Measurements from ENCODE around the gene DCST1.
"Not testable (repeated sequence)": the region's sequence is repeated elsewhere in the genome, so short reads cannot be mapped to it uniquely, and the experiment has no call there.

The DCST1 gene, protein sequence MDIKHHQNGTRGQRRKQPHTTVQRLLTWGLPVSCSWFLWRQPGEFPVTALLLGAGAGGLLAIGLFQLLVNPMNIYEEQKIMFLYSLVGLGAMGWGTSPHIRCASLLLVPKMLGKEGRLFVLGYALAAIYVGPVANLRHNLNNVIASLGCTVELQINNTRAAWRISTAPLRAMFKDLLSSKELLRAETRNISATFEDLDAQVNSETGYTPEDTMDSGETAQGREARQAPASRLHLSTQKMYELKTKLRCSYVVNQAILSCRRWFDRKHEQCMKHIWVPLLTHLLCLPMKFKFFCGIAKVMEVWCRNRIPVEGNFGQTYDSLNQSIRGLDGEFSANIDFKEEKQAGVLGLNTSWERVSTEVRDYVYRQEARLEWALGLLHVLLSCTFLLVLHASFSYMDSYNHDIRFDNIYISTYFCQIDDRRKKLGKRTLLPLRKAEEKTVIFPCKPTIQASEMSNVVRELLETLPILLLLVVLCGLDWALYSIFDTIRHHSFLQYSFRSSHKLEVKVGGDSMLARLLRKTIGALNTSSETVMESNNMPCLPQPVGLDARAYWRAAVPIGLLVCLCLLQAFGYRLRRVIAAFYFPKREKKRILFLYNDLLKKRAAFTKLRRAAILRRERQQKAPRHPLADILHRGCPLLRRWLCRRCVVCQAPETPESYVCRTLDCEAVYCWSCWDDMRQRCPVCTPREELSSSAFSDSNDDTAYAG

DNA sequence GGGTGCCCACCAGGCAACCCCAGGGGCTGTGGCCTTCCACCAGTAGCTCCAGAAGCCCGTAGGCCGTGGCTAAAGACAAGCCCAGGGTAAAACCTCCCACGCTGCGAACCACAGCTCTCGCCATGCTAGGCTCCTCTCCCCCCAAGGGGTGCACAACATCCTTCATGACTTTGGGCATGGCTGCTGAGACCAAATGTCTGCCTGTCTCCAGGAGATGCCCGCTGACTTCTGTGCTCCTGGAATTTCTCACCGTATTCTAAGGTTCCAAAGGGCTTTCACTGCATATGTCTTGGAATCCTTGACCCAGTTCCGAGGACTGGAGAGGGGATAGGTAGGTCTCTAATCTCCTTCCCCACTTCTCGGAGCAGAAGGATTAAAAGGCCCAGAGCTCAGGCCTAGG is at the start of gene DCST1, which contains the start of gene DCST2:
TSS of gene DCST1 (plus strand) at position 301 of the 400 bp plus-strand sequence. CDS start 213 bp downstream, outside the sequence.
TSS of gene DCST2 (minus strand) at position 258 of the 400 bp plus-strand sequence. CDS start at position 178, 80 bp downstream.
- Histone ChIP-seq H3K36me3 (ENCODE audit: insufficient read depth, low read length) (no peaks in the 10 kb centered on the region), H3K9me3 (ENCODE audit: low read length) (no peaks in the 10 kb centered on the region), H2AFZ (ENCODE audit: low read depth, low read length) (no peak within 1 kb of the TSS), H3K27me3 (ENCODE audit: insufficient read depth, low read length) (no peaks in the 10 kb centered on the region), H3K4me3 (ENCODE audit: low read length) (no peak within 1 kb of the TSS), H3K4me1 (ENCODE audit: insufficient read depth, low read length) (no peaks in the 10 kb centered on the region)

DNA sequence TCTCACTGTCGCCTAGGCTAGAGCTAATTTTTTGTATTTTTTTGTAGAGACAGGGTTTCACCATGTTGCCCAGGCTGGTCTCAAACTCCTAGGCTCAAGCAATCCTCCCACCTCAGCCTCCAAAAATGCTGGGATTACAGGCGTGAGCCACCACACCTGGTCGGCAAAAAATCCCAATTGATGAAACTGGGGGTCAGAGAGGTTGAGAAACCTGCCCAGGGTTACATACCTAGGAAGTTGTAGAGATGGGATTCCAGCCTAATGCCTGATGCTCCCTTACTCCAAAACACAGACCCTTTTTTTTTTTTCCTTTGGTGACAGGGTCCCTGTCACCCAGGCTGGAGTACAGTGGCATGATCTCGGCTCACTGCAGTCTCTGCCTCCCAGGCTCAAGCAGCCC is 46.9 kb upstream of the DCST1 start:
- not testable (repeated sequence) for H2AFZ ChIP-seq (ENCODE audit: low read depth, low read length); H3K4me1 ChIP-seq (ENCODE audit: insufficient read depth, low read length); H3K27me3 ChIP-seq (ENCODE audit: insufficient read depth, low read length); H3K9me3 ChIP-seq (ENCODE audit: low read length); H3K4me3 ChIP-seq (ENCODE audit: low read length)
- H3K36me3 ChIP-seq (ENCODE audit: insufficient read depth, low read length): peaks cover 36% of the 10 kb centered on the region

DNA sequence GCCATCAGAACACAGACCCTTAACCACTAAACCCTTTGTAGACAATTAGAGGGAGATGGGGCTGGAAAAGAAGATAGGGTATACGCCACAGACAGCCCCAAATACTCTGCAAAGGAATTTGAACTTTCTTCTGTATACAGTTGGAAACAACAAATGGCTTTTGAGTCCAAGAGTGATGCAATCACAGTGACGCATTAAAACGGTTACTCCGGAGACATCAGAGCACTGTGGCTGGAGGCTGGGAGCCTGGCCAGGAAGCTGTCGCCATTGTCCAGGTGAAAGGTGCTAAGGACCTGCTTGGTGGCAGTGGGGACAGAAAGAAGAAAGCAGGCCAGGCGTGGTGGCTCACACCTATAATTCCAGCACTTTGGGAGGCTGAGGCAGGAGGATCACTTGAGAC is 46.3 kb upstream of the DCST1 start:
- Histone ChIP-seq H3K36me3 (ENCODE audit: insufficient read depth, low read length) (peaks cover 36% of the 10 kb centered on the region), H3K27me3 (ENCODE audit: insufficient read depth, low read length) (no peaks in the 10 kb centered on the region), H3K4me1 (ENCODE audit: insufficient read depth, low read length) (peaks cover 10% of the 10 kb centered on the region), H3K4me3 (ENCODE audit: low read length) (no peak overlapping the region), H2AFZ (ENCODE audit: low read depth, low read length) (no peak overlapping the region), H3K9me3 (ENCODE audit: low read length) (no peaks in the 10 kb centered on the region)

DNA sequence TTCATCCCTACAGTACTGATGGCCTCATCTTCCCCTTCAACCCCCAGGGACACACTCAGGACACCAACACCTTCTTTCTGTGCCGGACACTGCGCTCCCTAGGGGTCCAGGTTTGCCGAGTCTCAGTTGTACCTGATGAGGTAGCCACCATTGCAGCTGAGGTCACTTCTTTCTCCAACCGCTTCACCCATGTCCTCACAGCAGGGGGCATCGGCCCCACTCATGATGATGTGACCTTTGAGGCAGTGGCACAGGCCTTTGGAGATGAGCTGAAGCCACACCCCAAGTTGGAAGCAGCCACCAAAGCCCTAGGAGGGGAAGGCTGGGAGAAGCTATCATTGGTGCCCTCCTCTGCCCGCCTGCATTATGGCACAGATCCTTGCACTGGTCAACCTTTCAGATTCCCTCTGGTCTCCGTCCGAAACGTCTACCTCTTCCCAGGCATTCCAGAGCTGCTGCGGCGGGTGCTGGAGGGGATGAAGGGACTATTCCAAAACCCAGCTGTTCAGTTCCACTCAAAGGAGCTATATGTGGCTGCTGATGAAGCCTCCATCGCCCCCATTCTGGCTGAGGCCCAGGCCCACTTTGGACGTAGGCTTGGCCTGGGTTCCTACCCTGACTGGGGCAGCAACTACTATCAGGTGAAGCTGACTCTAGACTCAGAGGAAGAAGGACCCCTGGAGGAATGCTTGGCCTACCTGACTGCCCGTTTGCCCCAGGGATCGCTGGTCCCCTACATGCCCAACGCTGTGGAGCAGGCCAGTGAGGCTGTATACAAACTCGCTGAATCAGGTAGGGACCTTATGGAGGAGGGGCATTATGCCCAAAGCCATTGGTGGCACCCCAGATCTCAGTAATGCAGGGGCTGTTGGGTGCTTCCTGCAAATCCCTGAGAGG is 45.3 kb upstream of the DCST1 start:
- Histone ChIP-seq H3K9me3 (ENCODE audit: low read length) (no peaks in the 10 kb centered on the region), H3K27me3 (ENCODE audit: insufficient read depth, low read length) (no peaks in the 10 kb centered on the region), H3K4me1 (ENCODE audit: insufficient read depth, low read length) (peaks cover 11% of the 10 kb centered on the region), H3K4me3 (ENCODE audit: low read length) (no peak overlapping the region), H2AFZ (ENCODE audit: low read depth, low read length) (no peak overlapping the region), H3K36me3 (ENCODE audit: insufficient read depth, low read length) (peaks cover 42% of the 10 kb centered on the region)

DNA sequence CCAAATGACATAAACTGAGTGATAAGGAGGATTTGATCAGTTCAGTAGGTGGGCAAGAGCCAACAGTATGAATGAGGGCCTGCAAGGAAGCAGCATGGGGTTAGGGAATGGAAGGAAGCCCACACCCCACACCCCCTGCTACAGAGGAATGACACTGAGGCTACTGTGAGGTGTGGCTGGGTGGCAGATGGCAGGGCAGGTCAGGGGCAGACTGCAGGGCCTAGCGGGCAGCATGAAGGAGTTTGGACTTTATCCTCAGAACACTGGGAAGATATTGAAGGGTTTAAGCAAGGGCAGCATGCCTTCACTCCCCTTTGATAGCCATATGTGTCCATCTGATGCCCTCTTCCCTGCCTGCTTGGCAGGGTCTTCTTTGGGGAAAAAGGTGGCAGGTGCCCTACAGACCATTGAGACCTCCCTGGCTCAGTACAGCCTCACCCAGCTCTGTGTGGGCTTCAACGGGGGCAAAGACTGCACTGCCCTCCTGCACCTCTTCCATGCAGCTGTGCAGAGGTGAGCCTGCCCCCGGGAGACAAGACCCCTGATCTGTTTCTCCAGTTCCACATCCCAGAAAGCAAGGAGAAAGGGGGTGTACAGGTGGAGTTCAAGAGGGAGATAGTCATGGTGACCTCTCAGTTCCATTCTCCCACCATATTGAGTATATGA is 44.3 kb upstream of the DCST1 start:
- Histone ChIP-seq H3K36me3 (ENCODE audit: insufficient read depth, low read length) (peaks cover 42% of the 10 kb centered on the region), H3K4me1 (ENCODE audit: insufficient read depth, low read length) (peaks cover 5% of the 10 kb centered on the region), H2AFZ (ENCODE audit: low read depth, low read length) (no peak overlapping the region), H3K4me3 (ENCODE audit: low read length) (no peak overlapping the region), H3K27me3 (ENCODE audit: insufficient read depth, low read length) (no peaks in the 10 kb centered on the region), H3K9me3 (ENCODE audit: low read length) (no peaks in the 10 kb centered on the region)

DNA sequence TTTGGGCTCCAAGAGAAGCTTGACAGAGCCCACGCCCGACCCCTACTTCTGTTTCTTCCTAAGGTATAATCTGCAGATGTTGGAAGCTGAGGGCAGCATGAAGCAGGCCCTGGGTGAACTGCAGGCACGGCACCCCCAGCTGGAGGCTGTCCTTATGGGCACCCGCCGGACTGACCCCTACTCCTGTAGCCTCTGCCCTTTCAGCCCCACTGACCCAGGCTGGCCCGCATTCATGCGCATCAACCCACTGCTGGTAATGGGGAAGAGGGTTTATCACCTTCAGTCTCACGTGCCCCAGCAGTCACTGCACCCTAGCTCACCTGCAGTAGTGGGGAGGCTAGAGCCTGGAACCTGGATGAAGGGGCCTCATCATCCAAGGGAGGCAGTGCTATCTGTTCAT is 43.3 kb upstream of the DCST1 start:
- Histone ChIP-seq H3K4me1 (ENCODE audit: insufficient read depth, low read length) (peaks cover 2% of the 10 kb centered on the region), H2AFZ (ENCODE audit: low read depth, low read length) (no peak overlapping the region), H3K9me3 (ENCODE audit: low read length) (no peaks in the 10 kb centered on the region), H3K36me3 (ENCODE audit: insufficient read depth, low read length) (peaks cover 42% of the 10 kb centered on the region), H3K4me3 (ENCODE audit: low read length) (no peak overlapping the region), H3K27me3 (ENCODE audit: insufficient read depth, low read length) (no peaks in the 10 kb centered on the region)

DNA sequence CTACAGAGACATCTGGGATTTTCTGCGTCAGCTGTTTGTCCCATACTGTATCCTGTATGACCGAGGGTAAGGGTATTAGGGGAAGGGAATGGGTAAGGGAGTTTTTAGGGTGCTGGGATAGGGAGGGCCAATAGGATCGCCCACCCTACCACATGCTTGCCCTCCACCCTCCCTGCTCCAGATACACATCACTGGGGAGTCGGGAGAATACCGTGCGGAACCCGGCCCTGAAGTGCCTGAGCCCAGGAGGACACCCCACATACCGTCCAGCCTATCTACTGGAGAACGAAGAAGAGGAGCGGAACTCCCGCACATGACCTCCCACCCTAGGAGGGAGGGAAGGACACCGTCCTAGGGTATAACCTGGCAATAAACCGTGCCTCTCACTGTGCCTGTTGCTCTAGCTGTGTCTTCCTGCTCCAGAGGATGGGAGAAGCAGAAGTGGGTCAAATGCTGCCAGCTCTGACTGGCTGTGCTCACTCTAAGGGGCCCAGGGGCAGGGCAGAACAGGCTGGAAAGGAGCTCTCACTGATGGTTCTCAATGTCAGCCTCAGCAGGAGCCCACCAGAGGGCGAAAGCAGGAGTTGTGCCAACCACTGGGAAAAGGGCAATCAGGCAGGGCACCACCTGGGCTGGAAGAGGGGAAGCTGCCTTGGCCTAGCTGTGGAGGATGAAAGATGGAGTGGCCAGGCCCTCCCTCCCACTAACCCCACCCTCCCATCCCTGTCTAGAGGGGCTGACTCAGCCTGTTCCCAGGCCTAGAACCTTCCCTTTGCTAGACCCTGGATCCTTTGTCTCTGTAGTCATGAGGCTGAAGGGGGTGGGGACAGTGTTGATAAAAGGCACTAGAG is 40.7 kb upstream of the DCST1 start:
- no peak overlapping the region for H3K4me3 ChIP-seq (ENCODE audit: low read length)
- no peak overlapping the region for H2AFZ ChIP-seq (ENCODE audit: low read depth, low read length)
- H3K9me3 ChIP-seq (ENCODE audit: low read length): no peaks in the 10 kb centered on the region
- no peaks in the 10 kb centered on the region for H3K27me3 ChIP-seq (ENCODE audit: insufficient read depth, low read length)
- H3K36me3 ChIP-seq (ENCODE audit: insufficient read depth, low read length): peaks cover 31% of the 10 kb centered on the region
- H3K4me1 ChIP-seq (ENCODE audit: insufficient read depth, low read length): peaks cover 2% of the 10 kb centered on the region

DNA sequence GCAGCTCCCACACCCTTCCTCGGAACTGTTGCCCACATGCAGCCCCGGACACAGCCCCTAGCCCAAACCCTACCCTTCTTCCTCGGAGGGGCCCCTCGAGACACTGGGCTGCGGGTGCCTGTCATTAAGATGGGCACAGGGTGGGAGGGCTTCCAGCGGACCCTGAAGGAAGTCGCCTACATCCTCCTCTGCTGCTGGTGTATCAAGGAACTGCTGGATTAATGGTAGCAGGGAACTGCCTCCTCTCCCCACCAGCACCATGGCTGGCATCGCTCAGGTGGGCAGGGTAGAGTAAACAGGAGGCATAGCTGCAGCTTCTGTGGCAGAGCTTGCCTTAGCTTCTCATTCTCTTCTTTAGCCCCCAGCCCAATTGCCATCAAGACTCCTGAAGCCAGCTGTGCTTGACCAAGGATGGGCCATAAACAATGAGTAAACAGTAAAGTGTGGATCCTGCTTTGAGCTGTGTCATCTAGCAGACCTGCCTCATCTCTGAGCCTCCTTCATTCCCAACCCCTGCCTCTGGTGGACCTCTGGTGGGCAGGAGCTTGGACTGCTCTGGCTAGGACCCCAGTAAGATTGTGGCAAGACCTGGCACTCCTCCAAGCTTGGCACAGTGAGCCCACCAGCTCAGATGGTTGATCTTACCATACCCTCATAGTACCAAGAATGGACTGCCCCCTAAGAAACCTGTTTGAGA is 39.9 kb upstream of the DCST1 start, which contains the start of gene LENEP:
TSS of gene LENEP (plus strand) at position 15 of the 697 bp plus-strand sequence. CDS start at position 37, 22 bp downstream.
- Histone ChIP-seq H3K27me3 (ENCODE audit: insufficient read depth, low read length) (no peaks in the 10 kb centered on the region), H3K4me3 (ENCODE audit: low read length) (no peak within 1 kb of the TSS), H3K4me1 (ENCODE audit: insufficient read depth, low read length) (peaks cover 2% of the 10 kb centered on the region), H3K9me3 (ENCODE audit: low read length) (no peaks in the 10 kb centered on the region), H2AFZ (ENCODE audit: low read depth, low read length) (no peak within 1 kb of the TSS), H3K36me3 (ENCODE audit: insufficient read depth, low read length) (peaks cover 24% of the 10 kb centered on the region)

DNA sequence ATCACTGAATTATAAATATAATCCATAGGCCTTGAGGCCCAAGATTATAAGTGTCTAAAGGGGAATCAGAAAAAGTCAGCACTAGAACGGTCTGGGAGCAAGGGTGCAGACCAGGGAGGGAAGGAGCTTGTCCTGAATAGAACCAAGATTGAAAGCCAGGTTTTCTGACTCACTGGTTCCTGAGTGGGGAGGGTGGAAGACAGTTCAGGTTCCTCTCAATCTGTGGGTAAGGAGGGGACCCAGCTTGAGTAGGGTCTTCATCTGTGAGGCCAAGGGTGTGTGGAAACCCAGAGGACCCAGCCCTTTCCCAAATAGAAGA is 39.4 kb upstream of the DCST1 start:
- H2AFZ ChIP-seq (ENCODE audit: low read depth, low read length): no peak overlapping the region
- no peaks in the 10 kb centered on the region for H3K9me3 ChIP-seq (ENCODE audit: low read length)
- H3K27me3 ChIP-seq (ENCODE audit: insufficient read depth, low read length): no peaks in the 10 kb centered on the region
- peaks cover 4% of the 10 kb centered on the region for H3K4me1 ChIP-seq (ENCODE audit: insufficient read depth, low read length)
- H3K36me3 ChIP-seq (ENCODE audit: insufficient read depth, low read length): peaks cover 20% of the 10 kb centered on the region
- H3K4me3 ChIP-seq (ENCODE audit: low read length): no peak overlapping the region

DNA sequence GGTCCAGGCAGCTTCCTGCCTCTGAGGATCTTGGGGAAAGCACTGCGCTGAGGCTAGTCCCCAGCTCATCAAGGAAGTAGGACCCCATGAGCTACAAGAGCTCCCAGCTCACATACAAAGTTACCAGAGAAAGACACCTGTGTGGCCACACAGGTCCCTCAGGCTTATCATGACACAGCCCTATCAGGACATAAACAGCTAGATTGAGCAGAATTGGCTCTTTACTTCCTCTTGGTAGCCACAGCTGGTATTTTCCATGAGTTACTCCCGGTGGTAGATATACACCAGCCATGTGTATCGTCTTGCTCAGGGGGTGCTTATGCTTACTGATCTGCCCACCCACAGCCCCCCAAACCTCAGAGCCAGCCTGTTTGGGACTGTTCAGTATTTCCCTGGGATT is 39.0 kb upstream of the DCST1 start:
- no peak overlapping the region for H2AFZ ChIP-seq (ENCODE audit: low read depth, low read length)
- H3K4me3 ChIP-seq (ENCODE audit: low read length): no peak overlapping the region
- no peaks in the 10 kb centered on the region for H3K27me3 ChIP-seq (ENCODE audit: insufficient read depth, low read length)
- H3K4me1 ChIP-seq (ENCODE audit: insufficient read depth, low read length): peaks cover 5% of the 10 kb centered on the region
- peaks cover 16% of the 10 kb centered on the region for H3K36me3 ChIP-seq (ENCODE audit: insufficient read depth, low read length)
- no peaks in the 10 kb centered on the region for H3K9me3 ChIP-seq (ENCODE audit: low read length)

DNA sequence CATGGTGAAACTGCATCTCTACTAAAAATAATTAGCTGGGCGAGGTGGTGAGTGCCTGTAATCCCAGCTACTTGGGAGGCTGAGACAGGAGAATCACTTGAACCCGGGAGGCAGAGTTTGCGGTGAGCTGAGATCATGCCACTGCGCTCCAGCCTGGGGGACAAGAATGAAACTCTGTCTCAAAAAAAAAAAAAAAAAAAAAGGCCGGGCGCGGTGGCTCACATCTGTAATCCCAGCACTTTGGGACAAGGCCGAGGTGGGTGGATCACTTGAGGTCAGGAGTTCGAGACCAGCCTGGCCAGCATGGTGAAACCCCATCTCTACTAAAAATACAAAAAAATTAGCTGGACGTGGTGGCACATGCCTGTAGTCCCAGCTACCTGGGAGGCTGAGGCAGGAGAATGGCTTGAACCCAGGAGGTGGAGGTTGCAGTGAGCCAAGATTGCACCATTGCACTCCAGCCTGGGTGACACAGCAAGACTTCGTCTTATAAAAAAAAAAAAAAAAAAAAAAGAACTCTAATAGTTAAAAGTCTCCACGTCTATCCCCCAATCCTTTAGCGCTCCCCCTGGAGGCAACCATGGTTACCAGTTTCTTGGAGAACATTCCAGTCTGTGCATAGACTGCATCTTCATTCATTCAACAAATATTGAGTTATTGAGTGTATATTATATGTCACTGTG is 38.2 kb upstream of the DCST1 start:
- H3K4me1 ChIP-seq (ENCODE audit: insufficient read depth, low read length): peaks cover 11% of the 10 kb centered on the region
- H3K27me3 ChIP-seq (ENCODE audit: insufficient read depth, low read length); H2AFZ ChIP-seq (ENCODE audit: low read depth, low read length); H3K36me3 ChIP-seq (ENCODE audit: insufficient read depth, low read length); H3K4me3 ChIP-seq (ENCODE audit: low read length); H3K9me3 ChIP-seq (ENCODE audit: low read length): not testable (repeated sequence)
